NCI-H2196 (cell line): ENCODE data around the gene SNTG2.
"Not testable (repeated sequence)": the region's sequence is repeated elsewhere in the genome, so short reads cannot be mapped to it uniquely, and the experiment has no call there.

Experiments
- DNase-seq: peaks from one replicate; lab custom pipeline; 2025; ENCODE audit not compliant: unreplicated experiment; lab: John Stamatoyannopoulos, UW

Gene SNTG2

GRCh38 chr2:1405967-1406366, 455.3 kb downstream of the SNTG2 start:
- DNase-seq, result no peak

- DNase-seq, result no peak
Measured at GRCh38 chr2:1406434-1406833, 455.8 kb downstream of the SNTG2 start.

GRCh38 chr2:1407950-1408675, 457.5 kb downstream of the SNTG2 start:
- no peak for DNase-seq

- DNase-seq, result no peak
Measured at GRCh38 chr2:1413156-1413710, 462.6 kb downstream of the SNTG2 start, which contains the start of gene TPO. Gene TPO, plus strand, starts transcription at chr2:1413463. Its CDS starts 946 bp downstream, at chr2:1414409.

- no peak for DNase-seq
Measured at GRCh38 chr2:1414121-1414520, 463.5 kb downstream of the SNTG2 start.

- DNase-seq, result not testable (repeated sequence)
Measured at GRCh38 chr2:1414901-1415300, 464.3 kb downstream of the SNTG2 start.

GRCh38 chr2:1415501-1415900, 464.9 kb downstream of the SNTG2 start:
- no peak for DNase-seq
